Measurements from ENCODE around the gene PCMT1.

DNA sequence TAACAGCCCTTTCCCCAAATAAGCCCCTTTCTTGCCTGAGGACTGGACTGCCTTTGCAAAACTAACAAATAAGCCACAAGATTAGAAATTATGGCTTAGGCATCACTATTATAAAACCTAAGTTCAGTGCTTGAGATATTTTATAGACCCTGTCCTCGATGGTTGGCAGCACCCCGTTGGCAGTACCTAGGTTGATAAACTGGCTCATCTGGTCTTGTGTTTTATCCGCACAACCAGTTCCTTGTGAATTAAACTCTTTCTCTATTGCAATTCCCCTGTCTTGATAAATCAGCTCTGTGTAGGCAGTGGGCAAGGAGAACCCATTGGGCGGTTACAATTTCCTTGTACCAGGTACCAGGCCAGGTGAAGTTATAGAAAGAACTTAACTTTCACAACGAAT, 108.0 kb downstream of the PCMT1 start:
- no peak for TF ChIP-seq MXI1 (IDR thresholded peaks at IDR 0.05; ENCODE audit: low read depth, low read length)
- TF ChIP-seq POLR2A (IDR thresholded peaks at IDR 0.05; ENCODE audit: low read depth, low read length) = no peak
- TF ChIP-seq YBX1 (IDR thresholded peaks at IDR 0.05) = no peak
- TF ChIP-seq, protein P1, sequence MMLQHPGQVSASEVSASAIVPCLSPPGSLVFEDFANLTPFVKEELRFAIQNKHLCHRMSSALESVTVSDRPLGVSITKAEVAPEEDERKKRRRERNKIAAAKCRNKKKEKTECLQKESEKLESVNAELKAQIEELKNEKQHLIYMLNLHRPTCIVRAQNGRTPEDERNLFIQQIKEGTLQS (IDR thresholded peaks at IDR 0.05; ENCODE audit: borderline replicate concordance, extremely low read depth, low read depth, low read length) = no peak
- TF ChIP-seq, protein P2, sequence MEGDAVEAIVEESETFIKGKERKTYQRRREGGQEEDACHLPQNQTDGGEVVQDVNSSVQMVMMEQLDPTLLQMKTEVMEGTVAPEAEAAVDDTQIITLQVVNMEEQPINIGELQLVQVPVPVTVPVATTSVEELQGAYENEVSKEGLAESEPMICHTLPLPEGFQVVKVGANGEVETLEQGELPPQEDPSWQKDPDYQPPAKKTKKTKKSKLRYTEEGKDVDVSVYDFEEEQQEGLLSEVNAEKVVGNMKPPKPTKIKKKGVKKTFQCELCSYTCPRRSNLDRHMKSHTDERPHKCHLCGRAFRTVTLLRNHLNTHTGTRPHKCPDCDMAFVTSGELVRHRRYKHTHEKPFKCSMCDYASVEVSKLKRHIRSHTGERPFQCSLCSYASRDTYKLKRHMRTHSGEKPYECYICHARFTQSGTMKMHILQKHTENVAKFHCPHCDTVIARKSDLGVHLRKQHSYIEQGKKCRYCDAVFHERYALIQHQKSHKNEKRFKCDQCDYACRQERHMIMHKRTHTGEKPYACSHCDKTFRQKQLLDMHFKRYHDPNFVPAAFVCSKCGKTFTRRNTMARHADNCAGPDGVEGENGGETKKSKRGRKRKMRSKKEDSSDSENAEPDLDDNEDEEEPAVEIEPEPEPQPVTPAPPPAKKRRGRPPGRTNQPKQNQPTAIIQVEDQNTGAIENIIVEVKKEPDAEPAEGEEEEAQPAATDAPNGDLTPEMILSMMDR (IDR thresholded peaks at IDR 0.05 in 2 of 3, conservative IDR thresholded peaks at IDR 0.05 in 1 of 3; ENCODE audit: control insufficient read depth in 2 of 3, extremely low read depth in 1 of 3, insufficient read depth in 1 of 3, low read depth in 3 of 3, low read length in 3 of 3) = no peak
- TF ChIP-seq SIN3A (IDR thresholded peaks at IDR 0.05; ENCODE audit: low read depth, low read length) = no peak
- no peak for TF ChIP-seq YY1 (IDR thresholded peaks at IDR 0.05; ENCODE audit: low read depth, low read length)
- TF ChIP-seq, protein P3, sequence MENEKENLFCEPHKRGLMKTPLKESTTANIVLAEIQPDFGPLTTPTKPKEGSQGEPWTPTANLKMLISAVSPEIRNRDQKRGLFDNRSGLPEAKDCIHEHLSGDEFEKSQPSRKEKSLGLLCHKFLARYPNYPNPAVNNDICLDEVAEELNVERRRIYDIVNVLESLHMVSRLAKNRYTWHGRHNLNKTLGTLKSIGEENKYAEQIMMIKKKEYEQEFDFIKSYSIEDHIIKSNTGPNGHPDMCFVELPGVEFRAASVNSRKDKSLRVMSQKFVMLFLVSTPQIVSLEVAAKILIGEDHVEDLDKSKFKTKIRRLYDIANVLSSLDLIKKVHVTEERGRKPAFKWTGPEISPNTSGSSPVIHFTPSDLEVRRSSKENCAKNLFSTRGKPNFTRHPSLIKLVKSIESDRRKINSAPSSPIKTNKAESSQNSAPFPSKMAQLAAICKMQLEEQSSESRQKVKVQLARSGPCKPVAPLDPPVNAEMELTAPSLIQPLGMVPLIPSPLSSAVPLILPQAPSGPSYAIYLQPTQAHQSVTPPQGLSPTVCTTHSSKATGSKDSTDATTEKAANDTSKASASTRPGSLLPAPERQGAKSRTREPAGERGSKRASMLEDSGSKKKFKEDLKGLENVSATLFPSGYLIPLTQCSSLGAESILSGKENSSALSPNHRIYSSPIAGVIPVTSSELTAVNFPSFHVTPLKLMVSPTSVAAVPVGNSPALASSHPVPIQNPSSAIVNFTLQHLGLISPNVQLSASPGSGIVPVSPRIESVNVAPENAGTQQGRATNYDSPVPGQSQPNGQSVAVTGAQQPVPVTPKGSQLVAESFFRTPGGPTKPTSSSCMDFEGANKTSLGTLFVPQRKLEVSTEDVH (IDR thresholded peaks at IDR 0.05; ENCODE audit: low read depth, partially characterized antibody) = no peak
- no peak for TF ChIP-seq EP300 (IDR thresholded peaks at IDR 0.05; ENCODE audit: borderline replicate concordance in 1 of 2, control insufficient read depth in 1 of 2, low read depth in 2 of 2, low read length in 2 of 2)
- no peak for TF ChIP-seq GABPA (IDR thresholded peaks at IDR 0.05; ENCODE audit: low read depth)
- no peak for TF ChIP-seq SUZ12 (IDR thresholded peaks at IDR 0.05; ENCODE audit: unreplicated experiment)
